GM10266 (cell line): Measurements from ENCODE around the gene SHB.

Source experiments
- DNase-seq: peaks from one replicate; pipeline ENCODE4 v3.0.0; 2012; ENCODE audit errors: extremely low spot score
- CTCF ChIP-seq: IDR thresholded peaks from 2 replicates; pipeline ENCODE4 v1.5.1; 2012; ENCODE audit warnings: mild to moderate bottlenecking, low read depth; ENCODE audit not compliant: control insufficient read depth, insufficient read depth; ENCODE audit errors: missing control alignments

SHB gene

DNA sequence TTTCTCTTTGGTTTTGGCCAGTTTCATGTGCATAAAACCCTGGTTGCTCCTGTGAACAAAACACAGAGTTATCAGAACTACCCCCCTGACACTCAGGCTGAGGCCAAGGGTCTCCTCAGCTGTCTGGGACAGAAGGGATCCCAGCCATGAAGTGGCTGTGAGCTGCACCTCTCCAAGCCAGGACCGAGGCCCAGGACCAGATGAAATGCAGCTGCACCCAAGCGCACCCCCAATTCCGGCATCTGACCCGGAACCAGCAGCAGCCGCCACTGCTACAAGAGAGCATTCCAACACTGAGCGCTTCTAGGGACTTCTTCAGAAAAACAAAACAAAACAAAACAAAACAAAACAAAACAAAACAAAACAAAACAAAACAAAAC is 149.1 kb downstream of the SHB start:
- TF ChIP-seq CTCF: no peak
- DNase-seq: no peak

GRCh38 chr9:37919246-37919955 is 149.6 kb downstream of the SHB start:
- TF ChIP-seq CTCF: no peak
- no peak for DNase-seq

GRCh38 chr9:37918665-37919170 is 150.3 kb downstream of the SHB start:
- no peak for DNase-seq
- TF ChIP-seq CTCF: no peak

- no peak for TF ChIP-seq CTCF
- no peak for DNase-seq
Measured at GRCh38 chr9:37917801-37918664, 151.0 kb downstream of the SHB start.

- TF ChIP-seq CTCF: no peak
- DNase-seq: no peak
Measured at GRCh38 chr9:37917313-37917731, 151.7 kb downstream of the SHB start.

- TF ChIP-seq CTCF: no peak
Measured at GRCh38 chr9:37916471-37917312, 152.3 kb downstream of the SHB start.

More at GRCh38 chr9:37916471-37917312, 152.3 kb downstream of the SHB start:
- DNase-seq: no peak
